ENCODE results near the gene KRT74.

KRT74 gene

DNA sequence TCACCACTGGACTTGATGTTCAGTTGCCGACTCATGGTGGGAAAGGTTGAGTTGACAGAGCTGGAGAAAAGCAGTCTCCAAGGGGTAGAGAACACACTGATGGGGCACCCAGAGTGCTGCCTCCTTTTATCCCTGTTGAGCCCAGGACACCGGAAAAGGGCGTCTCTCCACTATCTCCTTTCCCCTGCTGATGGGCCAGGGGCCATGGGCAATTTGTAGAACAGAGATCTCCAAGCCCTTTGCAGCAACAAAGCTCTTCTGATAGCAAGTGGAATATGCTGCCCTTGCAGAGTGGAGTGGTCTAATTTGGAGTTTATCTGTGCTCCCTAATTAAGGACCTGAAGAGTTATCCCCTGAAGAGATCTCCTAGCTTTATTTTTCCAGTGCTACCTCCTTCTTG, at the start of gene KRT74:
Gene KRT74, minus strand, starts transcription at position 101 of the 400 bp plus-strand sequence. Its CDS starts 66 bp downstream, at position 35.
- no peak for DNase-seq

GRCh38 chr12:52622349-52622748, 48.7 kb upstream of the KRT74 start:
- no peak for DNase-seq

GRCh38 chr12:52618866-52619265, 45.2 kb upstream of the KRT74 start:
- DNase-seq, result no peak

GRCh38 chr12:52618216-52618615, 44.6 kb upstream of the KRT74 start, which contains the start of gene KRT73:
Gene KRT73, minus strand, starts transcription at chr12:52618559. Its CDS starts 35 bp downstream, at chr12:52618524.
- no peak for DNase-seq

DNA sequence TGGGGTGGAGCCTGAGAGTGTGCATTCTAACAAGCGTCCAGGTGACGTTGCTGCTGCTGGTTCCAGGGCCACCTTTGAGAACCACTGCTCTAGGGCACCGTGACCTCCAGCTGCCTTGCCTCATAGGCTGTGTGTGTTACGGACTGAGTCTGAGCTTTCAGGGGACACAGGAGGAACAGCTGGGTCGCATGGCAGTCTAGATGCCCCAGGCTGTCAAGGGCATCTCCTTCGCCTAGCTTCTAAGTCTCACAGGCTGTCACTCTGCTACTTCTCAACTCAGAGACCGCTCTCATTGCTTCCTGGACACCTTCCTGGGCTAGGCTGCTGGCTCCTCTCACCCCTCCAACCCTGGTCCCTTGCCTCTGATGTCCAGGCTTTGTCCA, 43.8 kb upstream of the KRT74 start:
- no peak for DNase-seq

DNA sequence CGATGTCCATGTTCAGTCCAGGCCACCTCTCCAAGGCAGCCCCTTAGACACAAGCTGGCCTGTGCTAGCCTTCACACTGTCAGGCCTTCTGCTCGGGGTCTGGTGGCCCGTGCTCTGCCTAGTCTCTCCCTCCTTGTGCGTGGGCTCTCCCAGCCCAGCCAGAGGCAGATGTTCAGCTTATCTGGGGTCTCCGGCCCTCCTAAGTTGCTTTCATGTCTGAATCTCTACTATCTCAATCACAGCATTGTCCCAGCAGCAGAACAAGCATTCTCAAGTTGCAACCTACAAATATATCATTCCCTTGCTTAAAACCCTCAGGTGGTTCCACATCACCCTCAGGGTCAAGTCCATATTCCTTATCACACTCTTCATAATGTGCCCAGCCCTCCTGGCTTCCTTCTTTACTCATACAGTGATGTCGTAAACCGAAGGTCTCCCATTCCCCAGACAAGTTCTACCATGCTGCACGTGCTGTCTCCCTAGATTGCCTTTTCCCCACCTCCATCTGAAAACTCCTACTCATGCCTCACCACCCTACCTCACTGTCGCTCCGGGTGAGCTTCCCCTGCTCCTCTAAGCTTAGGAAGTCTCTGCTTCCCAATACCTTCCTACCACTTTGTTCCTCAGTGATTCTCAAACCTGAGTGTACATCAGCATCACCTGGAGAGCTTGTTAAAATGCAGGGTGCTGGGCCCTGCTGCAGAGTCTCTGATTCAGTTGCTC, 43.2 kb upstream of the KRT74 start:
- DNase-seq, result no peak

DNA sequence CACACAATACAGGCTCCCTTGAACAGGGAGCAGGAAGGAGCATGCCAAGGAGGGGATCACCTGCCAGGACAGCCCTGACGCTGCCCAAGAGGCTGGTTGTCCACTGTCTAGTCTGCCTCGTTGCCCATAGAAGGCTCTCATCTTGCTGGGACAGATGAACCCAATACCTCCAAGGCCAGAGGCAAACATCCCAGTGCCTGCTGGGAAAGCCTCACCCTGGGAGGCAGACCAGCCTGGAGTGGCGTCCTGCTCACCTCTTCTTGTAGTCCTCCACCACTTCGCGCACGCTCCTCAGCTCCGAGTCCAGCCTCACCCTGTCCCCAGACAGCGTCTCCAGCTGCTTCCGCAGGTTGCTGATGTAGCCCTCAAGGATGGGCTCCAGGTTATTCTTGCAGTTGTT, 42.3 kb upstream of the KRT74 start:
- no peak for DNase-seq

DNA sequence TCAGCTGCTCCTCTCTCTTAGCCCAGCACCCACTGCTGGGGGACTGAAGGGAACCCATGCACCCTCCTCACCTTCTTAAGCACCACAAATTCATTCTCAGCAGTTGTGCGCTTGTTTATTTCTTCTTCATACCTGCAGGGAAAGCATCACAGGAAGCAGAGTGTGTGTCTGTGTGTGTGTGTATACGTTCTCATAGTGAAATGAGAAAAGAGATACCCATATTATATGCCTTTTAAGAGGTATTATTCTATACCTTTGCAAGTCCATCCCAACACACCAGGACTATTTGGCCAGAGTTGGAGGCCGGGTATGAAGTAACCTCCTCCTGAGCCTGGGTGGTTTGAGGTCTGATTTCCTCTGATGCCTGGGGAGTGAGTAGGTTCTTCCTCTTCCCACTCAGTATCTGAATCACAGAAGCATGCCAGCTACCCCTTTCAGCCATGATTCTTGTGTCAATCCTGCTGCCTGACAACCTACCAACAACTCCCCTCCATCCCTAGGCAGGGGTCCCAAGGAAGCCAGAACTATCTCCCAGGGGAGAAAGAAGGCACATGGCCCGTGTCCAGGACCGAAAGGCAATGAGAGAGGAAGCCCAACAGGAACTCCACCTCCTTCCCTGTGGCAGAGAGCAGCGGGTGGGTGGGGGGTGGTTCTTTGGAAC, 41.7 kb upstream of the KRT74 start:
- DNase-seq, result no peak

GRCh38 chr12:52614381-52615207, 41.0 kb upstream of the KRT74 start:
- no peak for DNase-seq

- no peak for DNase-seq
These were observed 39.9 kb upstream of the KRT74 start for GRCh38 chr12:52613384-52614030.

DNA sequence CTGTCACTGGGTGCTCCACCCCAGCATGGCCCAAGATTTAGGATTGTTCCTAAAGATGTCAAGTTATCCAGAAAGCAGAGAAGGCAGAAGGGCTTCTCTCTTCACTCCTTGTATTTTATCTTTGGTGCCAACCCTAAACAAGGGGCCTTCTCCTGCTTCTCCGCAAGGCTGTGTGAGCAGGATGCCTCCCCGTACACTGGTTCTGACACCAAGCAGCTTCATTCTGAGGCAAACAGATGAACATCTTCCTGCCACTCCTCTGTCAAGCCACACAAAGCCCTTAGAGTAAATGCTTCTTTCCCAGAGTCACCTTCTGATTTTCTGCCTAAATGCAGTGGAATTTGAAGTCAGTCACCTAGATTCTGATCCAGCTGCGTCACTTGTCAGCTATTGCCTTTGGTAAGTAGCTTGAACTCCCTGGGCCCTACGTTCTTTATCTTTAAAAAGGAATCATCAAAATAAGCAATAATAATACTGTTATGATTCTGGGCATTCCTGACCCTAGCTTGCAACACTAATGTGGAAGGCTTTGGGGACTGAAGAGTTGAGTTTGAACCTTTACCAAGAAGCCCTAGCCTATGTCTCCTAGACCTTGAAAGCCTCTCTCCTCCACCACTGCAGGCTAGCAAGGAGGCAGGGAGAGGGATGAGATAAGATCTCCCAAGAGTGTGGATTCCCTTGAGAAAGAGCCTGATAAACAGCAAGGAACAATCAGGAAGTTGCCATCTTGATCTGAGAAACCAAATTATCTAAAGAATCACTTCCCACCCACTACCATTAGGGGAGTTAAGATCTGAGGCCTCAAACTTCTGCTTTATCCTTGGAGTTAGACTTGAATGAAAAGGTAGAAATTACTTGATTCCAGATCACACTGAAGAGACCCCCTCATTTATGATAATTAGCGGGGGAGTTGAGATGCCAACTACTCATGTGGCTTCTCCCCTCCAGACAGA, 39.1 kb upstream of the KRT74 start:
- no peak for DNase-seq

- DNase-seq, result no peak
These were observed 37.4 kb upstream of the KRT74 start for GRCh38 chr12:52611080-52611468.

DNA sequence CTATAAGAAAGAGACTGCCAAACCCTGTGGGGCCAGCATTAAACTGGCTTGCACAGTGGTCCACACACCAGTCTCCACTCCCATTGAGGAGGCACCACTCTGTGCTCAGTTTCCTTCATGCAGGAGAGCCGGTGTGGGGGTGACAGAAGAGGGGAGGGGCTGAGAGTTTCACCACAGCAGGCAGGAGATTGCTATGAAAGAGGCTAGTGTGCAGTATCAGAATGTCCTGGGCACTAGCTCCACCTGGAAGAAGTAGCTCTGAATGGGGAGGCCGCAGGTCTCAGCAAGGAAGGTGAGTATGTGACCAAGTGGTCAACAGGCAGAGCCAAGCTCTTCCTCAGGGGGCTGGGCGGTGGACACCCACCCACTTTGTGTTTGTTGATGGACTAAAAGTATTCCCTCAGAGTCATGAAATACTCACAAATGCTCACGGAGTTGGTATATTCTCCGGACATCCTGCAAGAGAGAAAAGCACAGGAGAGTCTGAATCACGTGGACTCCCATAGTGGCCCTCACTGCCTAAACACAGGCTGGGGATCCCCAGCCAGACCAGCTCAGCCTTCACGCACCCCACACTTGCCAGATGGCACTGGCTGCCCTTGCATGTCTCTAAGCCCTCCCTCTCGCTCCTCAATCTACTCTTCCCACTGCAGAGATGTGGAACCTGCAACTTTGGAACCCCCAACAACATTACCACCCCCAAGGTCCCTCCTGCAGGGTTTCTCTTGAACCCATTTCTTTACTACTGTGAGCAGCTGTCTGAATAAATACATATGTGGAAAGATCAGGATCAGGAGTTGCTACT, 35.4 kb upstream of the KRT74 start:
- no peak for DNase-seq

- no peak for DNase-seq
These were observed 34.5 kb upstream of the KRT74 start for GRCh38 chr12:52608161-52608560.

GRCh38 chr12:52607314-52607713, 33.7 kb upstream of the KRT74 start:
- no peak for DNase-seq

GRCh38 chr12:52606581-52607218, 33.1 kb upstream of the KRT74 start:
- no peak for DNase-seq

DNA sequence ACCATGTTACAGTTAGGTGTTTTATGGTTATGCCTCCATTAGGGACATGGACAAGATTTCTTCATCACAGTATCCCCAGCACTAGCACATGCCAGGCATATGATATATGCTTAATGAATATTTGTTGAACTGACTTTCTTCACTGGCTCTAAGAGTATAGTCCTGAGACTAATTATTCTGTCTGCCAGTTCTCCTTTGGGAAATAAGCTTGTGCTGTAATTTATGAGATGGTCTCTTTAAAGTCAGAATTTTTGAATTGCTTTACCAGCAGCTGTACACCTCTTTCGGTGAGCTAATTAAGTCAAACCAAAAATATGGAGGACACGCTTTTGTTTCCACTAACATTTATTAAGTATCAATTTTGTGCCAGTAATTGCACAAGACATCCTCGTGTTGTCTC, 32.5 kb upstream of the KRT74 start:
- DNase-seq, result no peak

GRCh38 chr12:52605542-52605941, 31.9 kb upstream of the KRT74 start:
- no peak for DNase-seq

DNA sequence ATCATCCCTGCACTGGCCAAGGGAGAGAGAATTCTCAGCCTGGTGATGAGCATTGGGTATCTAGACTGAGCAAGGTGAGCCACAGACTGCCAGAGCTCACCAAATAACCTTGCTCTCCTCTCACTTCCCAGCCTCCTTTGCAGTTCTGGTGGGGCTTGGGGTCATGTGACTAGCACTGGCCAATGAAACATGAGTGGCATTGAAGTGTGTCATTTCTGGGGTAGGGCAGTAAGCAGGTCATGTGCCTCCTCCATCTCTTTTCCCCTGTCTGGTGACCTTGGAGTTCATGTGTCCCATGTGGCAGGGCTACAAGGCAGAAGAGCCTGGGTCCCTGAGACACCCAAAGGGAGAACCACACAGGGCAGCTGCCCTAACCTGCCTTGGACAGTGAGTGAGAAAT, 31.2 kb upstream of the KRT74 start:
- no peak for DNase-seq

- no peak for DNase-seq
These were observed 29.7 kb upstream of the KRT74 start for GRCh38 chr12:52603314-52603713.

- no peak for DNase-seq
These were observed 28.9 kb upstream of the KRT74 start for GRCh38 chr12:52602552-52602951.
